Astrocyte (in vitro differentiated cells and primary cell): ENCODE results near the gene CRYL1.

Experiments
- CTCF ChIP-seq: IDR thresholded peaks from 2 replicates; pipeline ENCODE4 v1.5.1; 2011; ENCODE audit warnings: low read depth, mild to moderate bottlenecking, inconsistent platforms, low read length, moderate library complexity; ENCODE audit not compliant: insufficient read depth
- EZH2 ChIP-seq: IDR thresholded peaks from 2 replicates; pipeline ENCODE4 v1.6.1; 2012; ENCODE audit warnings: mild to moderate bottlenecking, low read length, inconsistent platforms; ENCODE audit not compliant: insufficient read depth

GRCh38 chr13:20394506-20394905 lies 131.2 kb downstream of the CRYL1 start:
- TF ChIP-seq CTCF (no peak), EZH2 (no peak)
